ENCODE results near the gene ZNF460.

DNA sequence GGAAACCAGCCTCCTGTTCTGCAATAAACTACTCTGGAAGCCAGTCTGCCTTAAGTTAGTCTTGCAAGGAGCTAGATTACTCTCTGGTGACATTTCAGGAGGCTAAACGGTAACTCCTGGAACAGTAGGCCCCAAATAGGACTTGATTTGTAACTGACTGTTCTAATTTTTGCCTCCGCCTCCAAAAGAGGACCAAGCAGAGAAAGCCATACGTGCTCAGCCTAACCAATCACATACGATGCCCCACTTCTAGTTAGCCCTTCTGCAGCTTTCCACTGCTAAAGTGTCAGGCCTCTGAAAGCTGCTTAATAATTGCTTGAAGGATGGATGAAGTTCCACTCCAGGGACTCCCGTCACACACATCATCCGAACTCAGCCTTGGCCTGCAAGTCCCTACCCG lies 39.1 kb upstream of the ZNF460 start:
- TF ChIP-seq CTCF (IDR thresholded peaks at IDR 0.05) (no peak), POLR2A (IDR thresholded peaks at IDR 0.05) (no peak), POLR2AphosphoS5 (IDR thresholded peaks at IDR 0.05) (no peak)

Measured in transverse colon (tissue), 4 donors.